Anterior cingulate cortex (tissue), 58 donors: ENCODE data around the gene SMAP1.

Experiments used
- DNase-seq, 58 donors: peaks; one replicate each; lab custom pipeline; 2025; lab: John Stamatoyannopoulos, UW

The SMAP1 gene

GRCh38 chr6:70676821-70677220, 9.1 kb downstream of the SMAP1 start:
- DNase-seq, result no peak

GRCh38 chr6:70680396-70680795, 12.7 kb downstream of the SMAP1 start:
- DNase-seq, result no peak

- no peak for DNase-seq
These were observed 17.3 kb downstream of the SMAP1 start for GRCh38 chr6:70684794-70685493.

GRCh38 chr6:70685494-70686180, 18.0 kb downstream of the SMAP1 start:
- DNase-seq, result no peak

- peak in 1 of 58 donors; percentile 5 for DNase-seq
These were observed 19.0 kb downstream of the SMAP1 start for GRCh38 chr6:70686548-70687133.

- DNase-seq, result no peak
These were observed 26.2 kb downstream of the SMAP1 start for GRCh38 chr6:70693887-70694286.

- no peak for DNase-seq
These were observed 26.7 kb downstream of the SMAP1 start for GRCh38 chr6:70694371-70694770.

- DNase-seq, result peak in 6 of 58 donors; percentile 1 to 21 (median 3)
These were observed 33.5 kb downstream of the SMAP1 start for GRCh38 chr6:70700922-70701876.

- DNase-seq, result no peak
These were observed 38.1 kb downstream of the SMAP1 start for GRCh38 chr6:70705772-70706171.

GRCh38 chr6:70706491-70707123, 38.9 kb downstream of the SMAP1 start:
- DNase-seq, result peak in 1 of 58 donors; percentile 1

GRCh38 chr6:70707893-70708292, 40.2 kb downstream of the SMAP1 start:
- DNase-seq, result no peak

GRCh38 chr6:70708448-70708847, 40.8 kb downstream of the SMAP1 start:
- no peak for DNase-seq

- no peak for DNase-seq
These were observed 42.1 kb downstream of the SMAP1 start for GRCh38 chr6:70709826-70710225.

- DNase-seq, result no peak
These were observed 47.1 kb downstream of the SMAP1 start for GRCh38 chr6:70714716-70715257.

GRCh38 chr6:70717038-70717801, 49.5 kb downstream of the SMAP1 start:
- DNase-seq, result no peak

GRCh38 chr6:70724524-70724923, 56.8 kb downstream of the SMAP1 start:
- no peak for DNase-seq

- no peak for DNase-seq
These were observed 58.2 kb downstream of the SMAP1 start for GRCh38 chr6:70725817-70726415.

GRCh38 chr6:70734381-70734780, 66.7 kb downstream of the SMAP1 start:
- no peak for DNase-seq

- DNase-seq, result no peak
These were observed 67.3 kb downstream of the SMAP1 start for GRCh38 chr6:70734979-70735378.
